Stimulated activated CD4-positive, alpha-beta T cell treated with anti-CD3 and anti-CD28 coated beads, Interleukin-15, amount 100 ng/mL, for 1 hour (primary cell): ENCODE data around the gene NDST3.
"Not testable (repeated sequence)": the region's sequence is repeated elsewhere in the genome, so short reads cannot be mapped to it uniquely, and the experiment has no call there.

Experiments
- DNase-seq, 2 donors: peaks; one replicate each; pipeline ENCODE4 v3.0.0-alpha.2; 2020; ENCODE audit warnings: low read depth in 1 of 2, low spot score in 1 of 2

The NDST3 gene

DNA sequence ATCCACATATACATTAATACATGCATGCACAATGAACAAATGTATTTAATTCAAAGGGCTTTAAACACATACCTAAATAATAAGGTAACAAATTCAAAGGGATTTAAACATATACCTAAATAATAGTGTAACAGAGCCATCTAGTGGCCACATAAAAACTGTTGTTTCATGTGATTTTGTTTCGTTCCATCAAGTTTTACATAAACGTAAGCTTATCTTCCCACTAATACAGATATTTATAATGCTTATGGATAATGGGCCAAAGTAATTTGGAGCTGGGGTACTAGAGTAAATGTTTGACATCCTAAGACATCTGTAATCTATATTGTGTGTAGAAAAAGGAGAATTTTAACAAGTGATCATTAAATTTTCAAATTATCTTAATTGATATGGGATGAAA, 236.2 kb downstream of the NDST3 start:
- DNase-seq, result no peak

DNA sequence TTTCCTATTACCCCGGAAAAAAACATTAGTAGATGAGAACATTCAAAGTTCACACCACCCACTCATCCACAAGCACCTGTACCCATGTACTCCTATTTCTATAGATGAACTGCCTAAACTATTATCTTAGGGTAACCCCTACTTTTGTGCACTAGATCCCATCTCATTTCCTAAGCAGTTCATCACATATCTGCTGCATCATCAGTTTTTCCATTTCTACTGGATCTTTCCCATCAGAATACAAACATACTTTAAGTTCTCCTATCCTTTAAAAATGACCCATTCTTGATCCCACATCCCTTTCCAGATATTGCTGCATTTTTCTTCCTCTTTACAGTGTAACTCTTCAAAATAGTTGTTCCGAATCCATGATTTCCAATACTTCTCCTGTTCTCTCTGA, 237.5 kb downstream of the NDST3 start:
- no peak for DNase-seq

DNA sequence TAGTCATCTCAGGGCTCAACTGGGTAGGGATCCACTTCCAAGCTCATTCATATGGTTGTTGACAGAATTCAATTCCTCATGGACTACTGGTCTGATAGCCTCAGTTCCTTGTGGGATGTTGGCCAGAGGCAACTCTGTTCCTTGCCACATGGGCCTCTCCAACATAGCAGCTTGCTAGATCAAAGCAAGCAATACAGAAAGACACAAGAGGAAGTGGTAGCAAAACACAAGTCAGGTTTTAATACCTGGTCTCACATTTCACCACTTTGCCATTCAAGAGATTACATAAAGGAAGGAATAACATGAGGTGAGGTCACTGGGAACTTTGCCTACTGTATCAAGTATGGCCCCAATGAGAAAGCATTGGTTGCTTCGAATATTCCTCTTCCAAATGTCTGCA, 239.4 kb downstream of the NDST3 start:
- no peak for DNase-seq

DNA sequence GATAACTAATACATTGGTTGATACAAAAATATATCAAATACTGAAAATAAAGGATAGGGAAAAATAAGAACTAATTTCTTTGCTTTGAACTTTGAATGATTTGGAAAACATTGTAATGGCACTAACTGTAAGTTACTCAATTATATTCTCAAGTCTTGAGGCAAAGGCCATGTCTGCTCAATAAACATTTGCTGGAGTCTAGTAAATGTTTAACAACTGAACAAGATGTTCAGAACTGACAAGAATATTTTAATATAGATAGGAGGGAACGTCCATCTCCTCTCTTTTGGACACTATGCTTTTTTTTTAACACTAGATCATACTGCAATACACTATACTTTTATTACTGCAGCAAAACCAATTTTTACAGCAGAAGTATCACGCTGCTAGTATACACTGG, 242.3 kb downstream of the NDST3 start:
- no peak for DNase-seq

DNA sequence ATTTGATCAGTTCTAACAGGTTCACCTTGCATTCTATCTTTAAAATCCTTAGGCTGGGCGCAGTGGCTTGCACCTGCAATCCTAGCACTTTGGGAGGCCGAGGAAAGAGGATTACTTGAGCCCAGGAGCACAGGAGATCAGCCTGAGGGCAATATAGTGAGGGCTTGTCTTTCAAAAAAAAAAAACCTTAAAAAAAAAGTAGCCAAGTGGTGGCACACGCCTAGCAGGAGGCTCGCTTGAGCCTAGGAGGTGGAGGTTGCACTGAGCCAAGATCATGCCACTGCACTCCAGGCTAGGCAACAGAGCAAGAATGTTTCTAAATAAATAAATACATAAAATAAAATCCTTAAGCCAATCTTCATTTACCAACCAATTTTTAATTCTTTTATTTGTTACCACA, 243.0 kb downstream of the NDST3 start:
- DNase-seq, result no peak

DNA sequence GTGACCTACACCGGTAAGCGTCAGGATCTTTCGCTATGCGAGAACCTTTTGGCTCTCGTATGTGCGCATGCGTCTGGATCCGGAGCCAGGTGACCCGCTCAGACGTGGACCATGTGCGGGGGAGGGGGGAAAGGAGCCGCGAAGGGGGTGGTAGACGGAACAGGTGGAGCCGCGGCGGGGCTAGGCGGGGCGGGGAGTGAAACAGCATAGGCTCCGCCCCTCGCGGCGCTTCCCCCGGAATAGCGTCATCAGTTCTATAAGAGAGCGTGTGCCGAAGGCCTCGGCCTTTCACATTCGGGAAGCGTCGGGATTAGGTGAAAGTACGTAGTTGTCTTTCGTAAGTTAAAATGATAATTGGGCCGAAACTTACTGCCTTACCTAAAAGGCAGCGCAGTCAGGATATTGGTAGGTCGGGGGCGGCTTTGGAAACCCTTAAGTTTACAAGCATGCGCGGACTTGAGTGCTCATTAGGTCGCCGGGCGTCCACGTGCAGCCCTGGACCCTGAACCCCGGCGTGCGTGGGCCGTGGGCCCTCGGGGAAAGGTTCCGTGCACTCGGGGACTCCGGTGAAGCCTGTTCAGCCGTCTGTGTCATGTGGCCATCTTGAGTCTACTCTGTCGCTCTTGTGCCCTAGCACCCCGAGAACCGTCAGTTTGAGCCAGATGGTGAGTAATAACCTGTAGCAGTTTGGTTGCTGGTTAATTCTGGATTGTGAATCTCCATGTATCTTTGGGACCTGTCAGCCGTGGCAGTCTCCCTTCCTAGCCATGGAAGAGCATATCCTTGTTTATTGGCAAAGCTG, 244.4 kb downstream of the NDST3 start:
- DNase-seq, result peak; percentile 94 to 96

DNA sequence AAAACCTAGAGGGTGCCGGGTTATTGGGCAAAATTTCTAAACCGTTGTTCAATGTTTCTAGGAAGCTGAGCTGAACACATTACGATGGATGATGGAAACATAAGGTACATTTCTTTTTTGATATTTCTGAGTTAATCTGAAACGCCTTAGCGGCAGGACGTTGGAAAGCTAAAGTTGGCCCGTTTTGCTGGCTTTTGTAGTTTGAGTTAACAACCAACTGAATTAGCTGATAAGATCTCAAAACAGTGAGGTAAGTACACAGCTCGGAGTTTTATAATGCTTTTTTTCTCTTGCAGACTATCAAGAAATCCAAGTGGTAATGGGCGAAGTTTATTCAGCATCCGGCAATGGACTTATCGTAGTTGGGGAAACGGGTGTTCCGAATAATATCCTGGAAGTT, 245.0 kb downstream of the NDST3 start:
- no peak for DNase-seq

DNA sequence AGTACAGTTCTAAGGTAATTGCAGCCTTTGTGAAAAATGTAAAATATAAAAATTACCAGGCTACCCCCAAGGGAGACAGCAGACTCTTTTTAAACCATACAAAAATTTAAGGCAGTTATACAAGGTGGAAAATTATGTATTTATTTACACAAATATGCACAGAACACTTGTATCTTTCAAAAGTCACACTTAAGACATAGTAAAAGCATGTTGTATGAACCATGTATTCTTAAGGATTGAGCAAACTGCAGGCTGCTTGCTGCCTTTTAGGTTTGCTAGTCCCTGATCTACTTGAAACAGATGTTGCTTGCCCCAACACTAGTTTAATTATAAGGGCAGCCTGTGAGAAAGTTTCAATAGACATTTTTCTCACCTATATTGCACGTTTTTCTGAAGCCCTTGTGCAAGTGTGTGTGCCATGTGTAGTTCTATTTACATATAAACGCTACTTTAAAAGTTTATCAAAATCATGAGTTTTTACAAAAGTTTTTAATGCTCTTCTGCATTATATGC, 245.7 kb downstream of the NDST3 start:
- no peak for DNase-seq

DNA sequence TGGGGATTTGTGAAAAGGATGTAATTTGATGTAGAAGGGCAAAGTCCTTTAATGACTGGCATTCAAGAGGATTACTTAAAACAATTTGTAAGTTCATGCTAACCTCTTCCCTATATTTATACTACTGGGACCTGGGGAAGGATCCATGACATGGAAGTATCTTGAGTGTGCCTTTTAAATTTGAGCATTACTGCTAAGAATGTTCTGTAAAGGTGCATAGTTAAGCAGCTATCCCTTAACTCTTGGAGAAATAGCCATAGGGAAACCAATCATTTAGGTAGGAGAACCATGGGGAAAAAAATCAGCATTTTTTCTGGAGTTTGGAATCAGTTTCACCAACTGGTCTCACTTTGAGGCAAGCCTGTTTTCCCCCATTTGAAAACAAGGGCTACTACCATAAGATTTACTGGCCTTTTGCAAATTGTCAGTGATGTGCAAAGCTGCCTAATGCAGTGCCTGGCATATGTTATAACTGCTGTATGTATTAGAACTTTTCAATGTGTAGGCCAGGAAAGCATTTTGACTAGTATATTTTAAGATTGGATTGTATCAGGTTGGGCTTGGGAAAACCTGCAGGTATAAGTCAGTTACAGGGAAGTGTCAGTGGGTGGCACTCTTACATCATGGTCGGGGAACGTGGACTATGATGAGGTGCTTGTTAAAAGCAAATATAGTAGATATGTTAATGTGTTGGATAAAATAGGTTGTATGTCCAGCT, 246.4 kb downstream of the NDST3 start:
- no peak for DNase-seq

DNA sequence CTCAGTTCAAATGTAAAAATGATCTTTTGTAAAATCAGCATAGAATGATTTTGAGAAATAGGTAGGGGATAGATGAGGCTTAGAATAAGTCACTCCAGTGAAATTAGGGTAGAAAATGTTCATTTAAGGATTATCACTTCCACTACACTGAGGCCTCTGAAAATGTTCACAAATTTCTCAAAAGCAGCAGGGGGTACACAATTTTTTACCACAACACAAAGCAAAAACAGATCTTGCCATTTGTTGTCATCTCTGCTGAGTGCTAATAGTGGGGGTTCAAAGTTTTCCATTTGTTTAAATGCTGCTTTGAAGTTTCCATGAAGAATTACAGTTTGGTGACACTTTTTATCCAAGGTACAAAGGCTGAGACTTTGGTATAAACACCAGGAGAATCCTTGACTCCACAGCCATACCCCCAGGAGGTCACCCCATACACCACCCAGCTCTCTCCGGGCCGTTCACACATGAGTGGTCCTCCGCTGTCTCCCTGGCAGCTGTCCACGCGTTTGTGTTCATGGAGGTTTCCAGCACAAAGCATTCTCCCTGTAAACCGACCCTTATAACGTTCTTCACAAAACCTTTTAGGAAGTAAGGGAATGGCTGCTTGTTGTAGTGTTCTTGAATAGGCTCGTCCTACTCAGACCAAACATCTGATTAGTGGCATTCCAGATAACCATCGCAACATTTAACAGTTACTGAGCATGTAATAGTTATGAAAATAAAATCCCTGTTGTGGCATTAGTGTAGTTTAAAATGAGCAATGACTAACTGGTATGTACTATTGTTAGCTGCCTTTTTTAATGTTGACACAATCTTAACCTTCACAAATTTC, 247.5 kb downstream of the NDST3 start:
- no peak for DNase-seq

DNA sequence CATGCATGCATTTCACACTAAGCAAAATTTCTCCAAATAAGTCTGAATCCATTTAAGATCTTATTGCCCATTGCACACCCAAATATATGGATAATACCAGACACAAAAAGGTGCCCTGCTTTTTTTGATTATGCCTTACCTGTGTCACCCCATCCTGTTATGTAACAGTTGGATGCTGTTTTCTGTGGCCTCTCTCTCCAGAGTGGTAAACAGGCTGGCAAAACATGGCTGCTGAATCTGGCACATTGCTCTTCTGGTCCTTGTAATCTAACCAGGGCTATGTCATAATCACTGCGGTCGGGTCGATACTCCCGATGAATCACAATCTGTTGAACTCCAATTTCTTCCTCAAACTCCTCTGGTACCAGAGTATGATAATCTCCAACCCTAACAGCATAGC, 248.4 kb downstream of the NDST3 start:
- DNase-seq, result no peak

DNA sequence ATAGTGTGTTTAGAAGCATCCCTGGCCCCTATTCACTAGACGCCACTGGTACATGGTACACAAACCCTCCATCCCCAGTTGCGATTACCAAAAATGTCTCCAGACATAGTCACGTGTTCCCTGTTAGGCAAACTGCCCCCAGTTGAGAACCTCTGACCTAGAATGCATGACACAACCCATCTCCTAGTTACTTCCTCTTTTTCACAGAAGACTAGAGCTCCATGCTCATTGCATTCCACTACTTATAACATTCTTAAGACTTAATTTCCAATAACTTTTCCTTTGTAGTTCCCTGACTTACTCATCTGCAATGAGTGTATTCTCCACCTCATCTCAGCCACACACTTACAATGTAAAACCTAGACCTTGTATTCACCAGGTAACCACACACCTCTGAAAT, 249.9 kb downstream of the NDST3 start:
- DNase-seq, result no peak

DNA sequence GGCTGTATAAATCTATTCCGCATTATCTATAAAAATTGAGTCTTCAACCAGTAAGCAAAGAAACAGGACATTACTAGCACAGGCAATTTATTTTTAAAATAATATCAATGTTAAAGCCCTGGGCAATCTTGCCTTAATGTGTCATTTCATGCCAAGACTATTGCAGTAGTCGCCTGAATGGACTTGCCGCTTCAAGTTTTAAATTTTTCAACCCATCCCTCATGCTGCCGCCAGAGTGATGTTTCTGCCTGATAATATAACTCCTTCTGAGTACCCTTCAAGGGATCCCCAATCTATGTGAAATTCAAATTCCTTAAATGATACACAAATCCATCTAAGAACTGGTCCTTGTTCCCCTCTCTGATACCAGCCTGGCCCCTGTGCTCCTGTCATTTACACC, 251.6 kb downstream of the NDST3 start:
- DNase-seq, result no peak

DNA sequence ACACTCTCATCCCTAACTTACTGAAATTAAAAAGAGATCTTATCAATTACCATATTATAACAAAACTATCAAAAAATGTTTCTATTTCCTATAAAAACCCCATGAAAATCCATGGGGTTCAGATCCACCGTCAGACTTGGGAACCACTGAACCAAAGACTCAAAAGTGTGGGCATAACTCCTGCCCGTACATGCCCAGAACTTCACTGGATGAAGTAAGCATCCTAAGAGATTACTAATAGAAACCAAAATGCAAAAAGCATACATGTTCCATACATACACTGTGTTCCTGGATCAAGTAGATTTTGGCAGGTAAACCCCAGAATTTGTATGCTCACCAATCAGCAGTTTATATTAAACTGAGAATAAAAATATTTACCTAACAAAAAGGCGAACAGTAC, 252.4 kb downstream of the NDST3 start:
- no peak for DNase-seq

DNA sequence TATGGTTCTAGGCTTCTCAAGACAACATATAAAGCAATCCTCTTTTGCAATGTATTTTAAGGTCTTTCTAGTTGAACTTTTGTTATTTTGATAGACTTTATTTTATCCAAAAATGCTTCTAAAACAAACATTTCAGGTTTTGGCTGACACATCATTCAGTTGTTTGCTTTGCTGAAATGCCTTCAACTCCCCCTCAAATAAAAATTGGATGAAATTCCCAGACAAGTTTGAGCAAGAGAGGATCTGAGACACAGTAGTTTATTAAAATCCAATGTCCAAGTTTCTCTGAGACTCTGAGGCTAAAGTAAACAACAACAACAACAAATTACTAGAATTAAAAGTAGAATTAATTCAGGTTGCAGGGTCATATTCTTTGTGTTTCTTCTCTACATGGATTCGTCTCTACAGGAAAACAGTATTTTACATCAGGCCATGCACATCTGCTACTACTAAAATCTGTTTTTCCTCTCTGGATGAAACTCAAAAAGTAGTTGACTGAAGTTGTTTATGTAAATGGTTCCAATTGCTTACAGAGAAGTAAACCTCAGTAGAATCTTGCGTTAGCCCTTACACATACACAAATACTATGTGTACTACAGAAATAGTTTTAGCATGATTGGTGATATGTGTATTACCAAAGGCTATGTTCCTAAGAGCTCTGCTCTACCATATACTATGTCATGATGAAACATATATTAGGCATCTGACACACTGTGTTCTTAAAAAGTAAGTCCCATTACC, 253.6 kb downstream of the NDST3 start:
- no peak for DNase-seq

DNA sequence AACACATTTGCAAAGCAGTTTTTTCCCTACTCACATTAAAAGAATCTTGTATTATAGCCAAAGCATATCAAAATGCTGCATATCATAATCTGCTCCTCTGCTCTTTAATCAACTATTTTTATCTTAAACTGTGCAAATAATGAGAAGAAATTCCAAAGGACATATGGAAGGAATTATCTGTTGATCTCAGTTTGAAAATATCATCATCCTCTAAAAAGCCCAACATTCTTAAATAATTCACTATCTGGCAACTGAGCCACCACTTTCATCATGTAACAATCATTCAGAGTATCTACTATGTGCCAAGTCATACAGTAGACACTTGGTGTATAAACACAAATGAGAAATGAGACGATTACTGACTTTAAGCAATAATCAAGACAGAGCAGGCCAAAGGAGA, 255.5 kb downstream of the NDST3 start:
- no peak for DNase-seq

DNA sequence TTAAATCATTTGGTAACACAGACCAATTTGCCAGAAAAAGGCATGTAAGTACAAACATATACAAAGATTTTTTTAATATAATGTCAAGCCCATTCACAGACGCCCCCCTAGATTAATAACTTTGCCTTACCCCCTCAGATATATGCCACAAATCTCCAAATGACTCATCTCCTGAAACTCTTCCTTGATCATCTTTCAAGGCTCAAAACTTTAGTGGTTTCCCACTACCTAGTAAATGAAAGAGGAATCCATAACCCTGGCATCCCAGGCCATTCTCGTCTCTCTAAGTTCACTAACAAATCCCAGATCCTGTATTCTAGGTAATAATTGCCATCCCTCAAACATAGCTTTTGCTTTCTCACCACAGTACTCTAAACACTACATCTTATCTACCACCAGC, 256.7 kb downstream of the NDST3 start:
- DNase-seq, result no peak

DNA sequence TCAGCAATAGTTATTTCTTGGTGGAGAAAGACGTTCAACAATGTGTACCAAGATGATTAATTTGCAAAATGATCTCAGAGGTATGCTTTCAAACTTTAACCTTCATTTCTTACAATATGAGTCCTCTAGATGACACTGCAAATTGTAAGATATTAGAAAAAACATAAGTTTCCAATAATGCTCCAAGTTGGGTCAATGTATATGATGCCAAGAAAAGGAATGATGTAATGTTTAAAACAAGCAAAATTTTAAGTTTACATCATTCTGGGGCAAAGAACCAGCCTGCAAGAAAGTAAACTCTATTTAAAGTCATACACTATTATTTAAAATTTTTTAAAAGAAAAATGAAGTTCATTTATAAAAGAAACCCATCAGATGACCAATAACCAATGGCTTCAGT, 262.4 kb downstream of the NDST3 start:
- DNase-seq, result no peak

DNA sequence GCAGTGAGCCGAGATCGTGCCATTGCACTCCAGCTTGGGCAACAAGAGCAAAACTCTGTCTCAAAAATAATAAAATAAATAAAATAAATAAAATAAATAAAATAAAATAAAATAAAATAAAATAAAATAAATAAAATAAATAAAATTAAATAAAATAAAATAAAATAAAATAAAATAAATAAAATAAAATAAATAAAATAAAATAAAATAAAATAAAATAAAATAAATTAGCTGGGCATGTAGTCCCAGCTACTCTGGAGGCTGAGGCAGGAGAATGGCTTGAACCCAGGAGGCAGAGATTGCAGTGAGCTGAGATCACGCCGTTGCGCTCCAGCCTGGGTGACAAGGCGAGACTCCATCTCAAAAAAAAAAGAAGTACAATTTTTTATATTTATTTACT, 265.3 kb downstream of the NDST3 start:
- DNase-seq, result not testable (repeated sequence)

DNA sequence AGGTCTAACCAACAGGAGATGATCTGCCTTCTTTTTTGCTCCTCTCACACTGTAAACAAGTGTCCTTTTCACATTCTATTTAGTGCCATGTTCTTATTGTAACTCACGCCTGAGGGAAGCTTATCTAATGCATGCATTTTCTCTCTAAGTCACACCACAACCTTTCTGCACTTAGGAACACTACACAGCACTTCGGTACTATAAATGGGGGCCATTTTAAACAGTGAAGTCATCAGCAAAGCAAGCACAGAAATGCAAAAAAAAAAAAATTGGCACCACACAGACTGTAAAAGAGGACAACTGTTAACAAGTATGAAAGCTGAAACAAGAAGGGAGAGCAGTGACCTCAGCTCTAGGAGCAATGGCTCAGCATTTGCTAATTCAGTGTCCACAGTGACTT, 273.4 kb downstream of the NDST3 start:
- DNase-seq, result no peak
